ENCODE measurements around the gene ZNF431.
A peak's percentile ranks its signal among the peaks of the same experiment; 100 is the strongest.

The ZNF431 gene

DNA sequence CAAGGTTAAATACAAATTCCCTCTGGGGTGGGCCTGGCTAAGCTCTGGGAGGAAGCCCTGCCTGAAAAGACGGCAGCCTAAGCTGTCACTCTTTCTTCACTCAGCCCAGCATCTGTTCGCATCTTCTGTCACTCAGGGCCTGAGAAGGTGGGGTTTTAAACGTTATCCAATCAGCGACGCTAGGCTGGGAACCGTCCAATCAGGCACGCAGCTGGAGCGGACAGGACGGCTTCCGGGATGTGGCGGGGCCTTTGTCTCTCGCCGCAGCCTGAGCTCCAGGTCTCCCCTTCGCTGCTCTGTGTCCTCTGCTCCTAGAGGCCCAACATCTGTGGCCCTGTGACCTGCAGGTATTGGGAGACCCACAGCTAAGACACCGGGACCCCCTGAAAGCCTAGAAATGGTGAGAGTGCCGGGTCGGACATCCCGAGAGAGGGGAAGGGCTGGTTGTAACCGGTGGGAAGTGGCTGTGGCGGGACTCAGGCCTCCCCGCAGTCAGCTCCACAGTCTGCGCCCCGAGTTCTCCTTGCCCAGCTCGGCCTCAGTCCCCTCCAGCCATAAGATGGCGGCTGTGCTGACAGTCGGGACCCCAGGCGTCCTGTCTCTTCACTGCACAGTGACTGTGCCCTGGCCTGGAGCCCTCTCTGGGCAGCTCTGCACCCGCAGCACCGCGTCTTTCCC is at the start of gene ZNF431:
ZNF431 (plus strand) TSS at position 254 of the 678 bp plus-strand sequence; CDS start at position 398, 144 bp downstream.
- TF ChIP-seq, protein P1, sequence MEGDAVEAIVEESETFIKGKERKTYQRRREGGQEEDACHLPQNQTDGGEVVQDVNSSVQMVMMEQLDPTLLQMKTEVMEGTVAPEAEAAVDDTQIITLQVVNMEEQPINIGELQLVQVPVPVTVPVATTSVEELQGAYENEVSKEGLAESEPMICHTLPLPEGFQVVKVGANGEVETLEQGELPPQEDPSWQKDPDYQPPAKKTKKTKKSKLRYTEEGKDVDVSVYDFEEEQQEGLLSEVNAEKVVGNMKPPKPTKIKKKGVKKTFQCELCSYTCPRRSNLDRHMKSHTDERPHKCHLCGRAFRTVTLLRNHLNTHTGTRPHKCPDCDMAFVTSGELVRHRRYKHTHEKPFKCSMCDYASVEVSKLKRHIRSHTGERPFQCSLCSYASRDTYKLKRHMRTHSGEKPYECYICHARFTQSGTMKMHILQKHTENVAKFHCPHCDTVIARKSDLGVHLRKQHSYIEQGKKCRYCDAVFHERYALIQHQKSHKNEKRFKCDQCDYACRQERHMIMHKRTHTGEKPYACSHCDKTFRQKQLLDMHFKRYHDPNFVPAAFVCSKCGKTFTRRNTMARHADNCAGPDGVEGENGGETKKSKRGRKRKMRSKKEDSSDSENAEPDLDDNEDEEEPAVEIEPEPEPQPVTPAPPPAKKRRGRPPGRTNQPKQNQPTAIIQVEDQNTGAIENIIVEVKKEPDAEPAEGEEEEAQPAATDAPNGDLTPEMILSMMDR (IDR thresholded peaks at IDR 0.05) = no peak
- Histone ChIP-seq H3K4me1 (ENCODE audit: control insufficient read depth in 1 of 2, insufficient read depth in 1 of 2, low read depth in 1 of 2, low read length in 1 of 2) (peaks cover 7 to 10% of the 10 kb centered on the region in 2 experiments), H3K36me3 (peaks cover 20% of the 10 kb centered on the region), H3K27ac (peak within 1 kb of the TSS; percentile 83), H3K9me3 (no peaks in the 10 kb centered on the region), H3K4me3 (ENCODE audit: low read depth in 1 of 2, low read length in 1 of 2) (peak within 1 kb of the TSS; percentile 64 to 66), H3K27me3 (no peaks in the 10 kb centered on the region)

DNA sequence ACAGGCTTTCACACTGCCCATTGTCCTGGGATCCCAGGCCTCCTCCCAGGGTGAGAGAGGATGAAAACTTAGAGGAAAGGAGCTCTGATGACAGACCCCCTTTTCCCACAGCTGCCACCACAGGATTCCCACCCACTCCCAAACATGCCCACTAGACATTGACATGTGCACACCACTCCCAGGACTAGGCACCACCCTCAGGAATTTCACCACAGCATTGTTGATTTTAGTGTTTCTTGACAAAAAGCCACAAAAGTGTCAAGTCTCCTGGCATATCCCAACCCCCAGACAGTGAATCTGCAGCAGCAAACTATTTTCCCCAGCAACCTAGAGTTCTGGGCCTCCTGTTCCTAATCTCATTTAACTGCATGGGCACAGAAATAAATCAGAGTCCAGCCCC is 49.7 kb upstream of the ZNF431 start:
- no peaks in the 10 kb centered on the region for H3K27me3 ChIP-seq
- H3K4me3 ChIP-seq (ENCODE audit: low read depth in 1 of 2, low read length in 1 of 2) = no peak overlapping the region
- TF ChIP-seq, protein P1 (IDR thresholded peaks at IDR 0.05) = no peak
- no peaks in the 10 kb centered on the region for H3K36me3 ChIP-seq
- no peaks in the 10 kb centered on the region for H3K9me3 ChIP-seq
- H3K4me1 ChIP-seq (ENCODE audit: control insufficient read depth in 1 of 2, insufficient read depth in 1 of 2, low read depth in 1 of 2, low read length in 1 of 2) = no peaks in the 10 kb centered on the region
- H3K27ac ChIP-seq = no peak overlapping the region

DNA sequence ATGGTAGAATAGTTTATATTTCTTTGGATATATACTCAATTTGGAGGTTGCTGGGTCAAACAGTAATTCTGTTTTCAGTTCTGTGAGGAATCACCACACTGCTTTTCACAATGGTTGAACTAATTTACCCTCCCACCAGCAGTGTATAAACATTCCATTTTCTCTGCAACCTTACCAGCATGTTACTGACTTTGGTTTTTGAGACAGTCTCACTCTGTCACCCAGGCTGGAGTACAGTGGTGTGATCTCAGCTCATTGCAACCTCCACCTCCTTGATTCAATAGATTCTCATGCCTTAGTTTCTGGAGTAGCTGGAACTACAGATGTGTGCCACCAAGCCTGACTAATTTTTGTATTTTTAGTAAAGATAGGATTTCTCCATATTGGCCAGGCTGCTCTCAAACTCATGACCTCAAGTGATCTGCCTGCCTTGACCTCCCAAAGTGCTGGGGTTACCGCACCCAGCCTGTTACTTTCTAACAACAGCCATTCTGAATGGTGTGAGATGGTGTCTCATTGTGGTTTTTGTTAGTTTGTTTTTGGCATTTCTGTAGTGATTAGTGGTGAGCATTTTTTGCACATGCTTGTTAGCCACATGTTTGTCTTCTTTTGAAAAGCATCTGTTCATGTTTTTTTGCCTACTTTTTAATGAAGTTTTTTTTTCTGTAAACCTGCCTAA is 47.4 kb upstream of the ZNF431 start:
- H3K9me3 ChIP-seq = no peaks in the 10 kb centered on the region
- no peaks in the 10 kb centered on the region for H3K36me3 ChIP-seq
- no peaks in the 10 kb centered on the region for H3K27me3 ChIP-seq
- TF ChIP-seq, protein P1 (IDR thresholded peaks at IDR 0.05) = no peak
- H3K27ac ChIP-seq = no peak overlapping the region
- no peak overlapping the region for H3K4me3 ChIP-seq (ENCODE audit: low read depth in 1 of 2, low read length in 1 of 2)
- no peaks in the 10 kb centered on the region for H3K4me1 ChIP-seq (ENCODE audit: control insufficient read depth in 1 of 2, insufficient read depth in 1 of 2, low read depth in 1 of 2, low read length in 1 of 2)

DNA sequence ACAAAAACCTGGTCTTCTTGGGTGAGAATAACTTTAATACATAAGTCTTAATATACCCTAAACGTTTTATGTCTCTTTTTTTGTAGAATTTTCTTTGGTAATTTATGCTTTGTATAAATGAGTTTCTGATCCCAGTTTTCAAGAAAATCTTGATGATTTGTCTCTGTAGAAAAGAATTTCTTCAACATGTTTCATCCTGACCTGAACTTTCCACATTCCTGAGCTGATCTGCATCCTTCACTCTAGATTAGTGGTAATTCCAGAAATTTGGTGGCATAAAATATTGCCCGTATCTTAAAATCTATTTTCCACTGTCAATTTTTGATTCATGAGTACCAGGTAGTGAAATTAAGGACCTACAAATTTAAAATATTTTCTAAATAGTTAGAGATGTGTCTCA is 43.5 kb upstream of the ZNF431 start:
- Histone ChIP-seq H3K27ac (no peak overlapping the region), H3K4me3 (ENCODE audit: low read depth in 1 of 2, low read length in 1 of 2) (no peak overlapping the region), H3K9me3 (no peaks in the 10 kb centered on the region), H3K36me3 (no peaks in the 10 kb centered on the region), H3K4me1 (ENCODE audit: control insufficient read depth in 1 of 2, insufficient read depth in 1 of 2, low read depth in 1 of 2, low read length in 1 of 2) (no peaks in the 10 kb centered on the region), H3K27me3 (no peaks in the 10 kb centered on the region)
- TF ChIP-seq, protein P1 (IDR thresholded peaks at IDR 0.05) = no peak

DNA sequence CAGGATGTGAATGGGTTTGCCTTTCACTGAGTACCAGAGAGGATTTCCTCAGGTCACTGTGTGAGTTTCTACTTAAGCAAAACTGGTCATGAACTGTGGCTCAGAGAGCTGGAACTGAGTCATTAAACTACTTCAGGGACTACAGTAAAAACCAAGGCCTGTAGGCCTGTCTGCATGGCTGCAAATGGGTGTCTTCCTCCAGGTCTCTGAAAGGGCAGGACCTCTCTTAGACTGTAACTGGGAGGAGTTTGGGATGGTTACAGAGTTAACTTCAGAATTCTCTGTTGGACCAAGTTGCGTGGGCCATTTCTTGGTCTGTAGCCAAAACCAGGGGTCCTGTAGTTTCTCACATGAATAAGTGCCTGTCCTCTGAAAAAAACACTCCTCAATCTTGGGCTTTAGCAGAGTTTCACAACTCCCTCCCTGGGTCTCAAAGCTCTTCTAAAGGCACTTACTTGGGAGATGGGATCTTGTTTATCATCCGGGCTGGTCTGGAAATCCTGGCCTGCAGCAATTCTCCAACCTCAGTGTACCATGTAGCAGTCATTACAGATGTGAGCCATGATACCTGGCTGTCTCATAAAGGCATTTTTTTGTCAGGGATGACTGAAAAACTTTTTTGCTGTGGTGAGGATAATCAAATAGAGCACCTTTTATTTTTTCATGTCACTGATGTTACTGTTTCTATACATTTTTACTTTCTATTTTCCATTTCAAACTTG is 40.2 kb upstream of the ZNF431 start:
- Histone ChIP-seq H3K27ac (no peak overlapping the region), H3K4me1 (ENCODE audit: control insufficient read depth in 1 of 2, insufficient read depth in 1 of 2, low read depth in 1 of 2, low read length in 1 of 2) (no peaks in the 10 kb centered on the region), H3K9me3 (no peaks in the 10 kb centered on the region), H3K4me3 (ENCODE audit: low read depth in 1 of 2, low read length in 1 of 2) (no peak overlapping the region), H3K36me3 (peaks cover 3% of the 10 kb centered on the region), H3K27me3 (no peaks in the 10 kb centered on the region)
- TF ChIP-seq, protein P1 (IDR thresholded peaks at IDR 0.05) = no peak
